ENCODE data around the gene MYOCD. TPM values are rescaled to one million over a fixed set of nuclear protein-coding genes. Genes with fewer than 3 reads are reported as not detected.

The MYOCD gene
- total RNA-seq, 1 experiment from 2014 or later: not detected

- CTCF ChIA-PET: no interaction called here
- H3K4me2 ChIP-seq: no peak overlapping the region
- H3K4me3 ChIP-seq: no peak overlapping the region
- H3K4me1 ChIP-seq (replicated peaks; ENCODE audit: insufficient read depth): no peaks in the 10 kb centered on the region
- TF ChIP-seq, protein P1, sequence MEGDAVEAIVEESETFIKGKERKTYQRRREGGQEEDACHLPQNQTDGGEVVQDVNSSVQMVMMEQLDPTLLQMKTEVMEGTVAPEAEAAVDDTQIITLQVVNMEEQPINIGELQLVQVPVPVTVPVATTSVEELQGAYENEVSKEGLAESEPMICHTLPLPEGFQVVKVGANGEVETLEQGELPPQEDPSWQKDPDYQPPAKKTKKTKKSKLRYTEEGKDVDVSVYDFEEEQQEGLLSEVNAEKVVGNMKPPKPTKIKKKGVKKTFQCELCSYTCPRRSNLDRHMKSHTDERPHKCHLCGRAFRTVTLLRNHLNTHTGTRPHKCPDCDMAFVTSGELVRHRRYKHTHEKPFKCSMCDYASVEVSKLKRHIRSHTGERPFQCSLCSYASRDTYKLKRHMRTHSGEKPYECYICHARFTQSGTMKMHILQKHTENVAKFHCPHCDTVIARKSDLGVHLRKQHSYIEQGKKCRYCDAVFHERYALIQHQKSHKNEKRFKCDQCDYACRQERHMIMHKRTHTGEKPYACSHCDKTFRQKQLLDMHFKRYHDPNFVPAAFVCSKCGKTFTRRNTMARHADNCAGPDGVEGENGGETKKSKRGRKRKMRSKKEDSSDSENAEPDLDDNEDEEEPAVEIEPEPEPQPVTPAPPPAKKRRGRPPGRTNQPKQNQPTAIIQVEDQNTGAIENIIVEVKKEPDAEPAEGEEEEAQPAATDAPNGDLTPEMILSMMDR (conservative IDR thresholded peaks at IDR 0.05): no peak
- no peak for TF ChIP-seq EZH2 (IDR thresholded peaks at IDR 0.05; ENCODE audit: low read depth)
- no peak overlapping the region for H2AFZ ChIP-seq
- no peaks in the 10 kb centered on the region for H3K79me2 ChIP-seq (ENCODE audit: low read depth)
- DNase-seq: no peak
- POLR2A ChIA-PET (ENCODE audit: unreplicated experiment): no interaction called here
- no peaks in the 10 kb centered on the region for H3K36me3 ChIP-seq (ENCODE audit: low read depth)
- intact Hi-C loops (cut with micrococcal nuclease; ENCODE audit: unreplicated experiment): no loop called here
- H4K20me1 ChIP-seq (ENCODE audit: insufficient read depth): no peaks in the 10 kb centered on the region
- no peaks in the 10 kb centered on the region for H3K9me2 ChIP-seq (ENCODE audit: insufficient read depth)
- no peaks in the 10 kb centered on the region for H3K27me3 ChIP-seq (ENCODE audit: insufficient read depth, low read depth)
- no peaks in the 10 kb centered on the region for H3F3A ChIP-seq (ENCODE audit: insufficient read depth, low read depth)
- no peaks in the 10 kb centered on the region for H3K9me3 ChIP-seq (ENCODE audit: insufficient read depth, low read depth)
- H3K27ac ChIP-seq: no peak overlapping the region
- BruUV-seq (replicated peaks): no TSS peak
Measured at GRCh38 chr17:12644623-12645022, 21.1 kb upstream of the MYOCD start.

- Histone ChIP-seq H4K20me1 (ENCODE audit: insufficient read depth) (no peaks in the 10 kb centered on the region), H3K9me3 (ENCODE audit: insufficient read depth, low read depth) (no peaks in the 10 kb centered on the region), H3K27me3 (ENCODE audit: insufficient read depth, low read depth) (0 out of 2 replicates have a peak, but pooled peaks cover 13% of the 10 kb centered on the region), H3K36me3 (ENCODE audit: low read depth) (no peaks in the 10 kb centered on the region), H3F3A (ENCODE audit: insufficient read depth, low read depth) (no peaks in the 10 kb centered on the region), H3K4me3 (no peak overlapping the region), H2AFZ (no peak overlapping the region), H3K9me2 (ENCODE audit: insufficient read depth) (no peaks in the 10 kb centered on the region), H3K27ac (no peak overlapping the region), H3K4me1 (replicated peaks; ENCODE audit: insufficient read depth) (no peaks in the 10 kb centered on the region), H3K4me2 (no peak overlapping the region), H3K79me2 (ENCODE audit: low read depth) (no peaks in the 10 kb centered on the region)
- no TSS peak for BruUV-seq (replicated peaks)
- intact Hi-C loops (cut with micrococcal nuclease; ENCODE audit: unreplicated experiment): no loop called here
- no peak for DNase-seq
- ChIA-PET POLR2A (ENCODE audit: unreplicated experiment) (no interaction called here), CTCF (no interaction called here)
- TF ChIP-seq, protein P1 (conservative IDR thresholded peaks at IDR 0.05): no peak
- no peak for TF ChIP-seq EZH2 (IDR thresholded peaks at IDR 0.05; ENCODE audit: low read depth)
Measured at GRCh38 chr17:12646761-12647422, 18.8 kb upstream of the MYOCD start.

DNA sequence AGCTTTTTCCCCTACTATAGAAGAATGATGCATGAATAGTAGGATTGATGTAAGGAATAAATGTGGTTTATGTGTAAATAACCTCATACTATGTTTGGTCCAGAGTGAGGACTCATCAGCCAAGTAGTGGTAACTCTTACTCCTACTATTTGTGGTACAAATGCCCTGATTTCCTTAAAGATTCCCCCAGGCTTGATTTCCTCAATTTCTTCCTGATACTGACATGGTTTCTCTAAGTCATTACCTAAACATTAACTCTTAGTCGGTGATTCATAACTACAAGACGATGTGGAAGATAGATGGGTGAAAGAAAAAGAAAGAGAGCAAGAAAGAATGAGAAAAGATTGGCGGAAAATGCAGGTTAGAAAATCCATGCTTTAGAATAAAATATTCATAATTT lies 17.2 kb upstream of the MYOCD start:
- Histone ChIP-seq H3K27me3 (ENCODE audit: insufficient read depth, low read depth) (0 out of 2 replicates have a peak, but pooled peaks cover 13% of the 10 kb centered on the region), H3K27ac (no peak overlapping the region), H2AFZ (no peak overlapping the region), H3K9me2 (ENCODE audit: insufficient read depth) (no peaks in the 10 kb centered on the region), H3K4me3 (no peak overlapping the region), H3K4me2 (no peak overlapping the region), H3K79me2 (ENCODE audit: low read depth) (no peaks in the 10 kb centered on the region), H3K36me3 (ENCODE audit: low read depth) (no peaks in the 10 kb centered on the region), H4K20me1 (ENCODE audit: insufficient read depth) (no peaks in the 10 kb centered on the region), H3K4me1 (replicated peaks; ENCODE audit: insufficient read depth) (no peaks in the 10 kb centered on the region), H3K9me3 (ENCODE audit: insufficient read depth, low read depth) (no peaks in the 10 kb centered on the region), H3F3A (ENCODE audit: insufficient read depth, low read depth) (no peaks in the 10 kb centered on the region)
- TF ChIP-seq EZH2 (IDR thresholded peaks at IDR 0.05; ENCODE audit: low read depth): no peak
- TF ChIP-seq, protein P1 (conservative IDR thresholded peaks at IDR 0.05): no peak
- ChIA-PET POLR2A (ENCODE audit: unreplicated experiment) (no interaction called here), CTCF (no interaction called here)
- BruUV-seq (replicated peaks): no TSS peak
- intact Hi-C loops (cut with micrococcal nuclease; ENCODE audit: unreplicated experiment): no loop called here
- DNase-seq: no peak
